GM12864 (cell line): Measurements from ENCODE around the gene COBL.

Experiments
- DNase-seq: peaks from one replicate; pipeline ENCODE4 v3.0.0-alpha.2; 2011; ENCODE audit warnings: low read depth
- H3K4me3 ChIP-seq: 2 replicates; pipeline ENCODE4 v1.5.1; 2011; ENCODE audit warnings: mild to moderate bottlenecking, low read depth, low read length, control low read depth
- CTCF ChIP-seq: IDR thresholded peaks from 2 replicates; pipeline ENCODE4 v1.5.1; 2011; ENCODE audit warnings: low read depth, mild to moderate bottlenecking, moderate library complexity, low read length, control low read depth, inconsistent platforms; ENCODE audit errors: missing control alignments

Gene COBL

GRCh38 chr7:50977421-50977820 lies 339.2 kb downstream of the COBL start:
- no peak for DNase-seq
- no peak for TF ChIP-seq CTCF
- no peak overlapping the region for H3K4me3 ChIP-seq

- DNase-seq, result no peak
- no peak for TF ChIP-seq CTCF
- H3K4me3 ChIP-seq, result no peak overlapping the region
Measured at GRCh38 chr7:50976064-50976463, 340.5 kb downstream of the COBL start.

GRCh38 chr7:50974240-50974639 lies 342.4 kb downstream of the COBL start:
- no peak for TF ChIP-seq CTCF
- no peak overlapping the region for H3K4me3 ChIP-seq
- DNase-seq, result no peak

GRCh38 chr7:50973814-50974213 lies 342.8 kb downstream of the COBL start:
- no peak for TF ChIP-seq CTCF
- DNase-seq, result no peak
- H3K4me3 ChIP-seq, result no peak overlapping the region

GRCh38 chr7:50970092-50970491 lies 346.5 kb downstream of the COBL start:
- H3K4me3 ChIP-seq, result no peak overlapping the region
- TF ChIP-seq CTCF, result no peak
- DNase-seq, result no peak
